ENCODE results near the gene SINHCAF. TPM values are rescaled to one million over a fixed set of nuclear protein-coding genes. Genes with fewer than 3 reads are reported as not detected.

The SINHCAF gene
- total RNA-seq, 1 experiment from 2014 or later = 179 TPM

- ATAC-seq (no peak), DNase-seq (ENCODE audit: low read depth, low spot score) (no peak)
- no peak overlapping the region for H3K27ac ChIP-seq (ENCODE audit: low read depth, low read length)
- peaks cover 3% of the 10 kb centered on the region; the same call in 1 of the 2 replicates for H3K79me2 ChIP-seq (ENCODE audit: insufficient read depth, low read length)
- intact Hi-C loops (cut with micrococcal nuclease) = no loop called here
- no peaks in the 10 kb centered on the region for H3K9me3 ChIP-seq (ENCODE audit: control insufficient read depth in 1 of 2, insufficient read depth in 1 of 2, low read depth in 1 of 2, low read length in 2 of 2)
- ChIA-PET CTCF (interaction anchor here (1.3 kb wide), 1 partner anchor 8 kb away, joined by 5 read pairs; no protein-coding TSS in a partner anchor), POLR2A (no interaction called here), RAD21 (ENCODE audit: low non-redundant PET in 1 of 2, low total read pairs in 2 of 2, uncharacterized antibody in 2 of 2, unreplicated experiment in 2 of 2) (interaction anchor here in 1 of 2 experiments (0.6 kb wide), 1 partner anchor 123 kb away, joined by 5 read pairs; no protein-coding TSS in a partner anchor)
- no peak overlapping the region for H3K9ac ChIP-seq (ENCODE audit: low read length)
- no peak overlapping the region for H3K4me3 ChIP-seq (replicated peaks in 1 of 2; ENCODE audit: low read depth in 1 of 2, low read length in 2 of 2)
- BruUV-seq (replicated peaks) = no TSS peak
- H3K4me2 ChIP-seq (ENCODE audit: low read length) = no peak overlapping the region
- H3K4me1 ChIP-seq (ENCODE audit: control insufficient read depth in 1 of 2, insufficient read depth in 2 of 2, low read length in 2 of 2) = no peaks in the 10 kb centered on the region
- H2AFZ ChIP-seq (ENCODE audit: low read depth, low read length, poor library complexity, severe bottlenecking) = no peak overlapping the region
- no peaks in the 10 kb centered on the region for H3K9me2 ChIP-seq (ENCODE audit: insufficient read depth)
- H4K20me1 ChIP-seq (ENCODE audit: insufficient read depth) = no peaks in the 10 kb centered on the region
- H3K36me3 ChIP-seq (ENCODE audit: control insufficient read depth in 1 of 2, insufficient read depth in 2 of 2, low read length in 2 of 2) = peaks cover 22 to 32% of the 10 kb centered on the region in 2 experiments
- no peak for TF ChIP-seq JUND (IDR thresholded peaks at IDR 0.05)
- TF ChIP-seq ZNF274 (IDR thresholded peaks at IDR 0.05; ENCODE audit: low read depth, low read length) = no peak
- no peak for TF ChIP-seq SP1 (IDR thresholded peaks at IDR 0.05; ENCODE audit: low read depth)
- no peak for TF ChIP-seq CBX3 (IDR thresholded peaks at IDR 0.05; ENCODE audit: low read depth)
- TF ChIP-seq POLR2AphosphoS5 (IDR thresholded peaks at IDR 0.05; ENCODE audit: low read depth, low read length) = no peak
- no peak for TF ChIP-seq SRF (IDR thresholded peaks at IDR 0.05; ENCODE audit: low read depth)
- TF ChIP-seq FOSL1 (IDR thresholded peaks at IDR 0.05; ENCODE audit: low read depth) = no peak
- TF ChIP-seq POLR2A (IDR thresholded peaks at IDR 0.05; ENCODE audit: borderline replicate concordance, extremely low read depth, insufficient read depth, insufficient read length) = no peak
- no peak for TF ChIP-seq EGR1 (IDR thresholded peaks at IDR 0.05; ENCODE audit: low read depth)
- no peak for TF ChIP-seq ELF1 (IDR thresholded peaks at IDR 0.05; ENCODE audit: borderline replicate concordance, low read depth)
- no peaks in the 10 kb centered on the region for H3K27me3 ChIP-seq (ENCODE audit: insufficient read depth, low read length)
Measured at GRCh38 chr12:31280183-31280582, 45.8 kb downstream of the SINHCAF start.

DNA sequence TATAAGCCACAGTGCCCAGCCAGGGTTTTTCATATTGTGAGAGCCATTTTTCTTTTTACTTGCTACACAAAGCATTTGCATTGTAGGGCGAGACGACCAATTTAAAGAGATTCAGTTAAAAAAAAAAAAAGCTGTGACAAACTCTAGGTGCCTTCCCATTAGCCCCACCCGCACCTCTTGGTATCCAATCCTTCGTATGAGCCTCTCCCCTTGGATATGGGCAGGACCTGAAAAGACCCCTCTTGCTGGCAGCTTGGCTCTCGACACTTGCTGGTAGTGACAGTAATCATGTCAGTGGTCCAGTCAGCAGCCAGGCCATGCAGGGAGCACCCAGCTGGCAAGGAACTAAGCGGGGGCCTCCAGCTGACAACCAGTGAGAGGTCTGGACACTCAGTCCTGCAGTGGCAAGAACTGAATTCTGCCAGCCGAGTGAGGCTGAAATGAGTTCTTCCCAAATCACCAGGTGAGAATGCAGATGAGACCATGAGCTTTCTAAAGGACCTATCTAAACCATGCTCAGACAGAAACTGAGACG lies 46.5 kb downstream of the SINHCAF start:
- Histone ChIP-seq H3K27ac (ENCODE audit: low read depth, low read length) (no peak overlapping the region), H3K4me3 (replicated peaks in 1 of 2; ENCODE audit: low read depth in 1 of 2, low read length in 2 of 2) (no peak overlapping the region), H3K9me3 (ENCODE audit: control insufficient read depth in 1 of 2, insufficient read depth in 1 of 2, low read depth in 1 of 2, low read length in 2 of 2) (no peaks in the 10 kb centered on the region), H3K4me1 (ENCODE audit: control insufficient read depth in 1 of 2, insufficient read depth in 2 of 2, low read length in 2 of 2) (no peaks in the 10 kb centered on the region), H4K20me1 (ENCODE audit: insufficient read depth) (no peaks in the 10 kb centered on the region), H3K9ac (ENCODE audit: low read length) (no peak overlapping the region), H3K4me2 (ENCODE audit: low read length) (no peak overlapping the region), H3K36me3 (ENCODE audit: control insufficient read depth in 1 of 2, insufficient read depth in 2 of 2, low read length in 2 of 2) (peaks cover 21 to 32% of the 10 kb centered on the region in 2 experiments), H3K79me2 (ENCODE audit: insufficient read depth, low read length) (peaks cover under 1% of the 10 kb centered on the region; the same call in 1 of the 2 replicates), H3K27me3 (ENCODE audit: insufficient read depth, low read length) (no peaks in the 10 kb centered on the region), H2AFZ (ENCODE audit: low read depth, low read length, poor library complexity, severe bottlenecking) (no peak overlapping the region), H3K9me2 (ENCODE audit: insufficient read depth) (no peaks in the 10 kb centered on the region)
- intact Hi-C loops (cut with micrococcal nuclease) = no loop called here
- no TSS peak for BruUV-seq (replicated peaks)
- ChIA-PET POLR2A (no interaction called here), RAD21 (ENCODE audit: low non-redundant PET in 1 of 2, low total read pairs in 2 of 2, uncharacterized antibody in 2 of 2, unreplicated experiment in 2 of 2) (no interaction called here), CTCF (interaction anchor here (1.3 kb wide), 1 partner anchor 8 kb away, joined by 5 read pairs; no protein-coding TSS in a partner anchor)
- no peak; the same call in 1 of the 2 replicates for ATAC-seq
- DNase-seq (ENCODE audit: low read depth, low spot score) = no peak
- TF ChIP-seq, protein P1, sequence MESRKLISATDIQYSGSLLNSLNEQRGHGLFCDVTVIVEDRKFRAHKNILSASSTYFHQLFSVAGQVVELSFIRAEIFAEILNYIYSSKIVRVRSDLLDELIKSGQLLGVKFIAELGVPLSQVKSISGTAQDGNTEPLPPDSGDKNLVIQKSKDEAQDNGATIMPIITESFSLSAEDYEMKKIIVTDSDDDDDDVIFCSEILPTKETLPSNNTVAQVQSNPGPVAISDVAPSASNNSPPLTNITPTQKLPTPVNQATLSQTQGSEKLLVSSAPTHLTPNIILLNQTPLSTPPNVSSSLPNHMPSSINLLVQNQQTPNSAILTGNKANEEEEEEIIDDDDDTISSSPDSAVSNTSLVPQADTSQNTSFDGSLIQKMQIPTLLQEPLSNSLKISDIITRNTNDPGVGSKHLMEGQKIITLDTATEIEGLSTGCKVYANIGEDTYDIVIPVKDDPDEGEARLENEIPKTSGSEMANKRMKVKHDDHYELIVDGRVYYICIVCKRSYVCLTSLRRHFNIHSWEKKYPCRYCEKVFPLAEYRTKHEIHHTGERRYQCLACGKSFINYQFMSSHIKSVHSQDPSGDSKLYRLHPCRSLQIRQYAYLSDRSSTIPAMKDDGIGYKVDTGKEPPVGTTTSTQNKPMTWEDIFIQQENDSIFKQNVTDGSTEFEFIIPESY (IDR thresholded peaks at IDR 0.05; ENCODE audit: extremely low read depth, insufficient replicate concordance, low read length) = no peak
- TF ChIP-seq POLR2AphosphoS5 (IDR thresholded peaks at IDR 0.05; ENCODE audit: low read depth, low read length) = no peak
- no peak for TF ChIP-seq CBX3 (IDR thresholded peaks at IDR 0.05; ENCODE audit: low read depth)
- TF ChIP-seq CEBPB (IDR thresholded peaks at IDR 0.05; ENCODE audit: low read depth) = no peak
- TF ChIP-seq RAD21 (IDR thresholded peaks at IDR 0.05; ENCODE audit: low read depth) = no peak
- no peak for TF ChIP-seq JUND (IDR thresholded peaks at IDR 0.05)
- no peak for TF ChIP-seq TCF7L2 (IDR thresholded peaks at IDR 0.05; ENCODE audit: borderline replicate concordance, extremely low read depth, insufficient read depth, insufficient read length)
- TF ChIP-seq CTCF (IDR thresholded peaks at IDR 0.05 in 2 of 3, conservative IDR thresholded peaks at IDR 0.05 in 1 of 3; ENCODE audit: borderline replicate concordance in 1 of 3, insufficient read depth in 1 of 3, low read depth in 2 of 3, low read length in 2 of 3) = no peak
- TF ChIP-seq ZNF274 (IDR thresholded peaks at IDR 0.05; ENCODE audit: low read depth, low read length) = no peak
- TF ChIP-seq, protein P2, sequence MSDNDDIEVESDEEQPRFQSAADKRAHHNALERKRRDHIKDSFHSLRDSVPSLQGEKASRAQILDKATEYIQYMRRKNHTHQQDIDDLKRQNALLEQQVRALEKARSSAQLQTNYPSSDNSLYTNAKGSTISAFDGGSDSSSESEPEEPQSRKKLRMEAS (IDR thresholded peaks at IDR 0.05) = no peak
- no peak for TF ChIP-seq SIN3A (IDR thresholded peaks at IDR 0.05; ENCODE audit: low read depth)
- no peak for TF ChIP-seq EGR1 (IDR thresholded peaks at IDR 0.05; ENCODE audit: low read depth)
- no peak for TF ChIP-seq ZFX (IDR thresholded peaks at IDR 0.05)

All from HCT116 (cell line).